ENCODE data around the gene SNED1. TPM values are rescaled to one million over a fixed set of nuclear protein-coding genes. Genes with fewer than 3 reads are reported as not detected.

The SNED1 gene
- total and polyA plus RNA-seq, 9 of the 15 experiments (the other 6 are each of a cell fraction or from before 2014, with no cell fraction given): 0.03 to 0.07 (median 0.05) TPM; not detected in 5

DNA sequence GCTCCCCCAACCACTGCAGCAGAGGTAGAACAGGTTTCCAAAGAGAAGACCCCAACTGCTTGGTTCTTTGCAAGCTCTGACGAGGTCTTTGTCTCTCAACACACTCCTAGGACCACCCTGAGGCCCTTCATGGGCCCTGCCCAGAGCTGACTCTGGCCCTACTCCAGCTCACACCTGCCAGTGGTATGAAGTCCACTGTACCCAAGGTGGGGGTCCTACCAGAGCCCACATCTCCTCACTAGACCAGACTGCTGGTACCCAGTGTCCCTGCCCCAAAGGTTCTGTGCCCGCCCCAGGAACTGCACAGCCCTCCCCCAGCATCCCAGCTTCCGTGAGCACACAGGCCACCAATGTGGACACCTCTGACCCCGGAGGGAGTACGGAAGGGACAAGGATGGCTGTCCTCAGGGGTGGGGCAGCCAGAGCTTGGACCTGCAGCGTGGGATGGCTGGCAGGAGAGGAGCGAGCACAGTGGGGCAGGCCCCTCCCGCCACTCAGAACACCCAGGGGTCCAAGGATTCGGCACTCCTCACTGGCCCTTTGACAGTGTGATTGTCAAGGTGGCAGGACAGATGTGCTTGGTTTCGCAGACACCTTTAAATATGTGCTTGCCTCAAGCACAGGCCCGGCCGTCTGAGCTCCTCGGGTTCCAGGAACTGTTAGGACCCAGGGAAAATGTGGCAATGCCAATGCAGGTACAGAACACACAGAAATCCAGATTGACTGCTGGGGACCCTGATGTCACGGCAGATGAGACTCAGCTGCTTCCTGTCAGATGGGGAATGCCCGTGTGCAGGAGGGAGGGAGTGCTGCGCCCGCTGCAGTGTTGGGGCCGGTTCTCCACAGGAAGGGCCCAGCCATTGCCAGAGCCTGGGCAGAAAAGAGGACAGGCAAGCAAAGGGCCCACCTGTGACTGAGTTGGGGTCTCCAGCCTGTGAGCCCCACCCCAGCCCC lies 52.5 kb downstream of the SNED1 start (continued):
- TF ChIP-seq CEBPZ (IDR thresholded peaks at IDR 0.05; ENCODE audit: borderline replicate concordance, low read depth, low read length) (no peak), BACH1 (tag; IDR thresholded peaks at IDR 0.05) (no peak), CBX2 (IDR thresholded peaks at IDR 0.05; ENCODE audit: insufficient read depth, low read length, poor library complexity, severe bottlenecking) (no peak), FOXA3 (CRISPR knock-in tag; conservative IDR thresholded peaks at IDR 0.05 in 1 of 2, IDR thresholded peaks at IDR 0.05 in 1 of 2) (no peak), PHB2 (IDR thresholded peaks at IDR 0.05; ENCODE audit: low read depth) (no peak)
